Neural progenitor cell (in vitro differentiated cells): Measurements from ENCODE around the gene FHL1. TPM values are rescaled to one million over a fixed set of nuclear protein-coding genes. Genes with fewer than 3 reads are reported as not detected.

ENCODE experiments used
- DNase-seq: peaks from one replicate; pipeline ENCODE4 v3.0.0-alpha.2; 2016; ENCODE audit warnings: low spot score
- H2AFZ ChIP-seq: fragments of 200-600 bp; sonication (generic); replicated peaks from 2 replicates; pipeline ENCODE4 v1.6.1; 2016; ENCODE audit warnings: antibody characterized with exemption
- H3F3A ChIP-seq: fragments of 200-600 bp; sonication (generic); 2 replicates; pipeline ENCODE4 v1.6.1; 2016; ENCODE audit warnings: antibody characterized with exemption, low read depth
- H3K27ac ChIP-seq: fragments of 200-600 bp; sonication (generic); 2 replicates; pipeline ENCODE4 v1.5.1; 2016; ENCODE audit warnings: mild to moderate bottlenecking
- H3K27me3 ChIP-seq: fragments of 200-600 bp; sonication (generic); 2 replicates; pipeline ENCODE4 v1.6.1; 2016; ENCODE audit warnings: mild to moderate bottlenecking, moderate library complexity
- H3K36me3 ChIP-seq: fragments of 200-600 bp; sonication (generic); 2 replicates; pipeline ENCODE4 v1.5.1; 2016
- H3K4me1 ChIP-seq: fragments of 200-600 bp; sonication (generic); 2 replicates; pipeline ENCODE4 v1.6.1; 2016; ENCODE audit warnings: mixed run types
- H3K4me2 ChIP-seq: fragments of 200-600 bp; sonication (generic); 2 replicates; pipeline ENCODE4 v1.6.1; 2016
- H3K4me3 ChIP-seq: fragments of 200-600 bp; sonication (generic); 2 replicates; pipeline ENCODE4 v1.5.1; 2016
- H3K79me2 ChIP-seq: fragments of 200-600 bp; sonication (generic); 2 replicates; pipeline ENCODE4 v1.6.1; 2016; ENCODE audit warnings: low read depth
- H3K9ac ChIP-seq: fragments of 200-600 bp; sonication (generic); 2 replicates; pipeline ENCODE4 v1.6.1; 2016
- H3K9me3 ChIP-seq: fragments of 200-600 bp; sonication (generic); 2 replicates; pipeline ENCODE4 v1.5.1; 2016; ENCODE audit warnings: low read depth
- H4K20me1 ChIP-seq: fragments of 200-600 bp; sonication (generic); 2 replicates; pipeline ENCODE4 v1.6.1; 2016; ENCODE audit warnings: low read depth
- H3K27ac Mint-ChIP-seq: 3 replicates; pipeline ENCODE4 v1.8.0; 2021; ENCODE audit warnings: mixed read lengths
- H3K27me3 Mint-ChIP-seq: 2 replicates; pipeline ENCODE4 v1.8.0; 2022; ENCODE audit warnings: low read depth, mild to moderate bottlenecking, inconsistent platforms, moderate library complexity, mixed read lengths; ENCODE audit not compliant: insufficient read depth
- H3K36me3 Mint-ChIP-seq: 3 replicates; pipeline ENCODE4 v1.8.0; 2021; ENCODE audit warnings: mixed read lengths
- H3K4me1 Mint-ChIP-seq: 3 replicates; pipeline ENCODE4 v1.8.0; 2021; ENCODE audit warnings: mixed read lengths
- H3K4me3 Mint-ChIP-seq: 3 replicates; pipeline ENCODE4 v1.8.0; 2021; ENCODE audit warnings: mild to moderate bottlenecking, moderate library complexity, mixed read lengths
- H3K9me3 Mint-ChIP-seq: 3 replicates; pipeline ENCODE4 v1.8.0; 2020; ENCODE audit warnings: mixed read lengths
- EZH2 ChIP-seq: fragments of 200-600 bp; sonication (generic); IDR thresholded peaks from 2 replicates; pipeline ENCODE4 v1.6.1; 2017; ENCODE audit warnings: antibody characterized with exemption, mild to moderate bottlenecking, moderate library complexity
- EZH2phosphoT487 ChIP-seq: fragments of 200-600 bp; sonication (generic); IDR thresholded peaks from 2 replicates; pipeline ENCODE4 v1.6.1; 2017; ENCODE audit warnings: antibody characterized with exemption
- total RNA-seq: library from RNA; depleted of rRNA; stranded (reverse); fragments of >200 nt; gene quantifications from 2 replicates; pipeline ENCODE4 v1.2.3, GENCODE V29; 2015; ENCODE audit warnings: low replicate concordance
- TF ChIP-seq, protein P1 (sequence below): fragments of 200-600 bp; sonication (generic); IDR thresholded peaks from 2 replicates; pipeline ENCODE4 v1.5.1; 2017; ENCODE audit warnings: antibody characterized with exemption, mild to moderate bottlenecking

Gene FHL1
- total RNA-seq, 1 donor from 2014 or later, result 67.6 TPM

DNA sequence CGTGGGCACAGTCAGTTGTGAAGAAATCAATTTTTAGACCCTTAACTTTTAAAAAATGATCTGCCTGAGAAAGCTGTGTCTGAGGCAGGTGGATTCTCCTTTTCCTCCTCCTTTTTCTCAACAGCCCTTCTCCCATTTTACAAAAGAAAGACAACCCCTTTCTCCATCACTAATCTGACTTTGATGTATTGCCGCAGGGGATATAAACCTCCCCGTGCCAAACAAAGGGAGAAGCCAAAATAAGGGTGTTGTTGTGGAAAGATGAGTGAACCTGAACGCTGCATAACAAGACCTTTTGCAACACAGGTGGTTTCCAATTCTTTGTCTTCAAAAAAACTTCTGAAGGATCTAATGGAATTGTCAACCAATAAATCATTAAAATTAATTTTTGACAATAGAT, 8.4 kb upstream of the FHL1 start:
- peaks cover 14% of the 10 kb centered on the region for H3K9me3 ChIP-seq
- no peak overlapping the region for H3K27ac ChIP-seq
- H3K4me2 ChIP-seq, result no peak overlapping the region
- H3K4me3 ChIP-seq, result no peak overlapping the region
- H3F3A ChIP-seq, result no peaks in the 10 kb centered on the region
- no peak overlapping the region for H3K9ac ChIP-seq
- H3K9me3 Mint-ChIP-seq, result peaks cover 15% of the 10 kb centered on the region
- no peak overlapping the region for H2AFZ ChIP-seq
- no peaks in the 10 kb centered on the region for H3K4me1 ChIP-seq
- H3K4me3 Mint-ChIP-seq, result no peak overlapping the region
- H3K27me3 Mint-ChIP-seq, result peaks cover 6% of the 10 kb centered on the region
- no peak overlapping the region for H3K27ac Mint-ChIP-seq
- H3K4me1 Mint-ChIP-seq, result peaks cover 5% of the 10 kb centered on the region
- TF ChIP-seq, protein P1, sequence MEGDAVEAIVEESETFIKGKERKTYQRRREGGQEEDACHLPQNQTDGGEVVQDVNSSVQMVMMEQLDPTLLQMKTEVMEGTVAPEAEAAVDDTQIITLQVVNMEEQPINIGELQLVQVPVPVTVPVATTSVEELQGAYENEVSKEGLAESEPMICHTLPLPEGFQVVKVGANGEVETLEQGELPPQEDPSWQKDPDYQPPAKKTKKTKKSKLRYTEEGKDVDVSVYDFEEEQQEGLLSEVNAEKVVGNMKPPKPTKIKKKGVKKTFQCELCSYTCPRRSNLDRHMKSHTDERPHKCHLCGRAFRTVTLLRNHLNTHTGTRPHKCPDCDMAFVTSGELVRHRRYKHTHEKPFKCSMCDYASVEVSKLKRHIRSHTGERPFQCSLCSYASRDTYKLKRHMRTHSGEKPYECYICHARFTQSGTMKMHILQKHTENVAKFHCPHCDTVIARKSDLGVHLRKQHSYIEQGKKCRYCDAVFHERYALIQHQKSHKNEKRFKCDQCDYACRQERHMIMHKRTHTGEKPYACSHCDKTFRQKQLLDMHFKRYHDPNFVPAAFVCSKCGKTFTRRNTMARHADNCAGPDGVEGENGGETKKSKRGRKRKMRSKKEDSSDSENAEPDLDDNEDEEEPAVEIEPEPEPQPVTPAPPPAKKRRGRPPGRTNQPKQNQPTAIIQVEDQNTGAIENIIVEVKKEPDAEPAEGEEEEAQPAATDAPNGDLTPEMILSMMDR, result no peak
- TF ChIP-seq EZH2phosphoT487, result no peak
- no peak for TF ChIP-seq EZH2
- no peaks in the 10 kb centered on the region for H3K27me3 ChIP-seq
- DNase-seq, result no peak
- H3K36me3 Mint-ChIP-seq, result peaks cover 2% of the 10 kb centered on the region
- H3K79me2 ChIP-seq, result no peaks in the 10 kb centered on the region
- no peaks in the 10 kb centered on the region for H3K36me3 ChIP-seq
- H4K20me1 ChIP-seq, result no peaks in the 10 kb centered on the region

DNA sequence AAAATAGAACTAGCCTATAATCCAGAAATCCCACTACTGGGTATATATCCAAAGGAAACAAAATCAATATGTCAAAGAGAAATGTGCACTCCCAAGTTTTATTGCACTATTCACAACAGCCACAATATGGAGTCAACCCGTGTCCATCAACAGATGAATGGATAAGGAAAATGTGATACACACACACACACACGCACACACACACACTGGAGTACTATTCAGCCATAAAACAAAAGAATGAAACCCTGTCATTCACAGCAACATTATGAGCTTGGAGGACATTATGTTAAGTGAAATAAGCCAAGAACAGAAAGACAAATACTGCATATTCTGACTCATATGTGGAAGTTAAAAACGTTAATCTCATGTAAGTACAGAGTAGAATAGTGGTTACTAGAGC, 5.8 kb upstream of the FHL1 start:
- H3K79me2 ChIP-seq, result no peaks in the 10 kb centered on the region
- H3K27ac ChIP-seq, result no peak overlapping the region
- TF ChIP-seq EZH2 (no peak), EZH2phosphoT487 (no peak)
- TF ChIP-seq, protein P1, result no peak
- H3K4me1 ChIP-seq, result no peaks in the 10 kb centered on the region
- Mint-ChIP-seq H3K4me3 (no peak overlapping the region), H3K9me3 (peaks cover 27% of the 10 kb centered on the region), H3K36me3 (peaks cover 5% of the 10 kb centered on the region), H3K27me3 (peaks cover 6% of the 10 kb centered on the region), H3K4me1 (peaks cover 10% of the 10 kb centered on the region), H3K27ac (no peak overlapping the region)
- no peak overlapping the region for H3K4me3 ChIP-seq
- no peak overlapping the region for H3K9ac ChIP-seq
- H3F3A ChIP-seq, result no peaks in the 10 kb centered on the region
- no peak for DNase-seq
- no peaks in the 10 kb centered on the region for H3K36me3 ChIP-seq
- peaks cover 10% of the 10 kb centered on the region for H3K9me3 ChIP-seq
- no peaks in the 10 kb centered on the region for H4K20me1 ChIP-seq
- no peak overlapping the region for H3K4me2 ChIP-seq
- no peak overlapping the region for H2AFZ ChIP-seq
- peaks cover 26% of the 10 kb centered on the region for H3K27me3 ChIP-seq

DNA sequence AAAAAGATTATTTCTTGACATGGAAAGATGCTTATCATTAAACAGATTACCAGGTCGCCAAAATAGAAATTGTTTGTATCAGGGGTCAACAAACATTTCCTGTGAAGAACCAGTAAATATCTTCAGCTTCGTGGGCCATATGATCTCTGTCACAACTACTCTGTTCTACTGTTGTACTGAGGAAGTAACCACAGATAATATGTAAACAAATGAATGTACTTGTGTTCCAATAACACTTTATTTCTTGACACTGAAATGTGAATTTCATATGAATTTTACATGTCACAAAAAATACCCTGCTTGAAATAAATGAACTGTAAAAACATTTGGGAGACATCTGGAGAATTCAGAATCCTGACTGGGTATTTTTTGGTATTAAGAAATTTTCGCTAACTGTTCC, 4.7 kb upstream of the FHL1 start:
- DNase-seq, result no peak
- peaks cover 25% of the 10 kb centered on the region for H3K9me3 Mint-ChIP-seq

More for the DNA sequence above, 4.7 kb upstream of the FHL1 start:
- Histone ChIP-seq H3K27me3 (peaks cover 30% of the 10 kb centered on the region), H2AFZ (no peak overlapping the region), H3K4me1 (no peaks in the 10 kb centered on the region), H3K9ac (no peak overlapping the region), H4K20me1 (no peaks in the 10 kb centered on the region), H3K4me3 (no peak overlapping the region), H3K4me2 (no peak overlapping the region), H3K36me3 (no peaks in the 10 kb centered on the region), H3K27ac (no peak overlapping the region), H3K9me3 (peaks cover 9% of the 10 kb centered on the region), H3K79me2 (no peaks in the 10 kb centered on the region), H3F3A (no peaks in the 10 kb centered on the region)
- Mint-ChIP-seq H3K27ac (no peak overlapping the region), H3K4me3 (no peak overlapping the region), H3K36me3 (peaks cover 6% of the 10 kb centered on the region), H3K27me3 (peaks cover 5% of the 10 kb centered on the region), H3K4me1 (peaks cover 11% of the 10 kb centered on the region)
- TF ChIP-seq, protein P1, result no peak
- TF ChIP-seq EZH2 (no peak), EZH2phosphoT487 (no peak)
